ENCODE measurements around the gene TMEM178A.

Gene TMEM178A

DNA sequence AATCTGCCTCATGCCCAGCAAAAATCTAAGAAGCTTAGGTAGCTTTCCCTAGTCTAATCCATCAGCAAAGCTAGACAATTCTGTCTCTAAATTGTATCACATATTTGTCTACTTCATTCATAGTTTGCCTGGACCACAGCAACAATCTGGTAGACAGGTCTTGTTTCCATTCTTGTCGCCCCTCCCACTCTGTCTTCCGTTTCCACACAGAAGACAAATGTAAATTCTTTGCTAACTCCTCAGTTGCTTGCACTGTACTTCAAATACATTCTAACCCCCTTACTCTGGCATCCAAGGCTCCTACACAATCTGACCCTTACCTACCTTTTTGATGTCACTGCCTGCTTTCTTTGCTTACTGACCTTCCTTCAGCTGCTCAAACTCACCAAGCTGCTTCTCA, 73.2 kb downstream of the TMEM178A start:
- DNase-seq (ENCODE audit: low read depth, low spot score) = no peak

DNA sequence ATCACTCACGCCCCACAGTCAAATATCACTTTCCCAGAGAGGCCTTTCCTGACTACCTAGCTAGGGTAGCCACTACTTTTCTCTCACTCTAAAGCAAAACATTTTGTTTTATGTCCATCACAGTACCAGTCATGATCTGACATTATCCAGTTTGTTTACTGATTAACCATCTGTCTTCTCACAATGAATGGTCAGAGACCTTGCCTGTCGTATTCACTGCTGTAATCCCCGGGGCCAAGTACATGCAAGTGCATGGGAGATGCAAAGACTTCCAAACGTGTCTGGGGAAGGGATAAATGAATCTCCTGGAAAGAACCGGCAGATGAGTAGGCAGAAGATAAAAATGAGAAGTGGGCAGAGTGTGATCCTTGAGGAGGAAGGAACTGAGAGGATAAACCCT, 73.7 kb downstream of the TMEM178A start:
- no peak for DNase-seq (ENCODE audit: low read depth, low spot score)

DNA sequence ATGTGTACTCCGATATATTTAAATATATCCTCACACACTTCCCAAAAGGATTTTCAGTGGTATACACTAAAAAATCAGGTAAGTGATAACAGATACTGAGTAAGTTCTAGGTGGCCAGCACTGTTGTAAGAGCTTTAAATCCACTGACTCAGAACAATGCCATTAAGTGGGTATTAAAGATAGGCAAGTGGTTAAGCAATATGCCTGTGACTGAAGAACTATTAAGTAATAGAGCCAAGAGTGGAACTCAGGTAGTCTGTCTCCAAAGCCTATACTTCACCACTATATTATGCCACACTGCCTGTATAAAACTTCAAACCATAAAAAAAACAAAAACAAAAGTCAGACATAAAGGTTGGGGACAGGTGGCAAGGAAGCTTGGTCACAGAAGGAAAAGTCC, 76.2 kb downstream of the TMEM178A start:
- DNase-seq (ENCODE audit: low read depth, low spot score) = no peak

DNA sequence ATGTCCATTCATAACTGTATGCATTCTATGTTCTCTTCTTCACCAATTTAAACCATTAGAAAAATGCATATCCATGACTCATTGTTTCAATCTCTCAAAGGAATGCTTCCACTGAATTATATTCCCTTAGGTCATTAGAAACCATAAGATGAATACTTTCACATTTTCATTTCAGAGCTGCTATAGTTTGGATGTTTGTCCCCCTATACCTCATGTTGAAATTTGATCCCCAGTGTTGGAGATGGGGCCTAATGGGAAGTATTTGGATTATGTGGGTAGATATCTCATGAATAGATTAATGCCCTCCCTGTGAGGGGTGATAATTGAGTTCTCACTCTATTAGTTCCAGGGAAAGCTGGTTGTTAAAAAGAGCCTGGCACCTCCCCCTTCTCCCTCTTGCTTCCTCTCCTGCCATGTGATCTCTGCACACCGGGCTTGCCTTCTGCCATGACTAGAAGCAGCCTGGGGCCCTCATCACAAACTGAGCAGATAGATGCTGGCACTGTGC, 77.6 kb downstream of the TMEM178A start:
- no peak for DNase-seq (ENCODE audit: low read depth, low spot score)

DNA sequence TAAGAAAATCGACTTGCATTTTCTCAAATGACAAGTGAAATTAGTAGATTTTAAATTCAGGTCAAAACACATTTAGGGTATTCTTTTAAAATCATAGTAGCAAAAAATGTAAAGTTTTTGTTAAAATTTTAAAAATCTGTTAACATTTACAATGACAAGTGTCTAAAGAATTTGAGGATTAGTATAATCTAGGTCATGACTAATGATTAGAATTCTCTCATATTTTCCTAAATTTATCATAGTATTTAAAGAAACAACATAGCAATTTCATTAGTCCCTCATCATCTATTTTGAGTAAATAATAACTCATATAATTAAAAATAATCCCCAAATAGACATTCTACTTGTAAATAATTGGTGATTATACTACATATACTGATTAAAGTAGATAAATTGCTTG, 89.7 kb downstream of the TMEM178A start:
- no peak for DNase-seq (ENCODE audit: low read depth, low spot score)

DNA sequence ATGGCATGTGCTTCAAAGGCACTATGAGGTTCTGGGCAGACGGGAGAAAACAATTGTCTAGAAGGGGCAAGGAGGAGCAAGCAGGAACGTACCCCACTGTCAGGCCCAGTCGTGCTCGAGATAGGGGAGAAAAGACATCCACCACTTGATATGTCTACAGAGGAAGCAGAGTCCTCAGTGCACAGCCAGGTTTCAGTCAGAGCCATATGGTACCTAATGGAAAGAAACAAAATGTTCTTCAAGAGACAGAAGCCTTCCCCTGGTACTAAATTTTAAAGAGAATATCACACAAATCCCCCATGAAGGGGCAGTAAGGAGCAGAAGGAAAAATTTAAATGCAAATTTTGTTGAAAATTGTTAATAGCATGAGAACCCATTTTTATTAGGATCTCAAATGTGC, 91.4 kb downstream of the TMEM178A start:
- no peak for DNase-seq (ENCODE audit: low read depth, low spot score)

DNA sequence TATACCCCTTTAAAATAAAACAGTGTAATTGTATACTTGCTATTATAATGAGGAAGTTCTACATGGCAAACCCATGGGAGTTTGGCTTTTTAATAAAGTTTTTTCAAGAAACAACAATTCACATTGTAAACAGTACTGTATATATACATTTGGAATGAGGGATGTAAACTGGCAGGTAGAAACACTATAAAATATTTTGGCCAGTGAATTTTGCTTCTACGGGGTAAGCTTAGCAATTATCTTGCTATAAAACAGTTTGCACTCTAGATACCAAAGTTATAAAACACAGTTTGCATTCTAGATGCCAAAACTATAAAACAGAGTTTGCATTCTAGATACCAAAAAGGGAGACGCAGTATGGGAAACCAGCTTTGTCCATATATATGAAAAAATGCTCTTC, 96.7 kb downstream of the TMEM178A start:
- DNase-seq (ENCODE audit: low read depth, low spot score) = no peak
